Measurements from ENCODE around the gene APBA2. TPM values are rescaled to one million over a fixed set of nuclear protein-coding genes. Genes with fewer than 3 reads are reported as not detected.
A peak's percentile ranks its signal among the peaks of the same experiment; 100 is the strongest.

APBA2 gene
- total and polyA plus RNA-seq, 10 donors: 5.8 to 33.8 (median 18.3) TPM

DNA sequence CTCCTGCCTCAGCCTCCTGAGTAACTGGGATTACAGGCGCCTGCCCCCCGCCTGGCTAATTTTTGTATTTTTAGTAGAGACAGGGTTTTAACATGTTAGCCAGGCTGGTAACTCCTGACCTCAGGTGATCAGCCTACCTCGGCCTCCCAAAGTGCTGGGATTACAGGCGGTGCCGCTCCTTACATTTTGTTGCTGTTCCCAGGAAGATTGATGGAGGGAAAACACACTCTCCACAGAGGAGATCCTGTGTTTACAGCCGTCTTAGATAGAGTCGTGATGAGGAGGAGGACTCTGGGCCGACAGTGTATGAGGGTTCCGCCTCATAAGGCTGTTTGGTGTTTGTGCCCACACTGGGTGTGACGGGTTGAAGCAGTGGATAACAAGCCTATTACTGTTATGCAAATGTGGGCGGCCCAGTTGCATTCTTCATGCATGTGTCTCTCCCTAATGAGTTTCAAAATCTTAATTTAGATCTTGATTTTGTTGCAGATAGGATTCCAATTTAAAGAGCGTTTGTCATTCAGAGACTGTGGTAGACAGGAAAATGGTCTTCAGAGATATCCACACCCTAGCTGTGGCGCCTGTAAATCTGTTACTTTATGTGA, 60.0 kb downstream of the APBA2 start:
- peak; percentile 36 for DNase-seq
- Histone ChIP-seq H3K27me3 (replicated peaks in 1 of 7) (peaks cover 0 to 6% (median 0%) of the 10 kb centered on the region in 7 donors), H3K9me3 (no peaks in the 10 kb centered on the region), H3K27ac (peak overlapping the region in 2 of 8 donors; percentile 42 to 74), H3K4me1 (peaks cover 0 to 60% (median 5%) of the 10 kb centered on the region in 6 donors), H3K36me3 (no peaks in the 10 kb centered on the region), H3K4me3 (no peak overlapping the region)
- TF ChIP-seq POLR2AphosphoS5 (IDR thresholded peaks at IDR 0.05): no peak
- TF ChIP-seq, protein P1, sequence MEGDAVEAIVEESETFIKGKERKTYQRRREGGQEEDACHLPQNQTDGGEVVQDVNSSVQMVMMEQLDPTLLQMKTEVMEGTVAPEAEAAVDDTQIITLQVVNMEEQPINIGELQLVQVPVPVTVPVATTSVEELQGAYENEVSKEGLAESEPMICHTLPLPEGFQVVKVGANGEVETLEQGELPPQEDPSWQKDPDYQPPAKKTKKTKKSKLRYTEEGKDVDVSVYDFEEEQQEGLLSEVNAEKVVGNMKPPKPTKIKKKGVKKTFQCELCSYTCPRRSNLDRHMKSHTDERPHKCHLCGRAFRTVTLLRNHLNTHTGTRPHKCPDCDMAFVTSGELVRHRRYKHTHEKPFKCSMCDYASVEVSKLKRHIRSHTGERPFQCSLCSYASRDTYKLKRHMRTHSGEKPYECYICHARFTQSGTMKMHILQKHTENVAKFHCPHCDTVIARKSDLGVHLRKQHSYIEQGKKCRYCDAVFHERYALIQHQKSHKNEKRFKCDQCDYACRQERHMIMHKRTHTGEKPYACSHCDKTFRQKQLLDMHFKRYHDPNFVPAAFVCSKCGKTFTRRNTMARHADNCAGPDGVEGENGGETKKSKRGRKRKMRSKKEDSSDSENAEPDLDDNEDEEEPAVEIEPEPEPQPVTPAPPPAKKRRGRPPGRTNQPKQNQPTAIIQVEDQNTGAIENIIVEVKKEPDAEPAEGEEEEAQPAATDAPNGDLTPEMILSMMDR (IDR thresholded peaks at IDR 0.05 in 8 of 11, conservative IDR thresholded peaks at IDR 0.05 in 3 of 11): no peak
- no peak for TF ChIP-seq POLR2A (IDR thresholded peaks at IDR 0.05)
- intact Hi-C loops (cut with DNase I; ENCODE audit: low total_unique reads): no loop called here
- WGBS, 5 donors: 88 to 93% (median 90%) methylated on average over 13 of the region's 13 CpGs

DNA sequence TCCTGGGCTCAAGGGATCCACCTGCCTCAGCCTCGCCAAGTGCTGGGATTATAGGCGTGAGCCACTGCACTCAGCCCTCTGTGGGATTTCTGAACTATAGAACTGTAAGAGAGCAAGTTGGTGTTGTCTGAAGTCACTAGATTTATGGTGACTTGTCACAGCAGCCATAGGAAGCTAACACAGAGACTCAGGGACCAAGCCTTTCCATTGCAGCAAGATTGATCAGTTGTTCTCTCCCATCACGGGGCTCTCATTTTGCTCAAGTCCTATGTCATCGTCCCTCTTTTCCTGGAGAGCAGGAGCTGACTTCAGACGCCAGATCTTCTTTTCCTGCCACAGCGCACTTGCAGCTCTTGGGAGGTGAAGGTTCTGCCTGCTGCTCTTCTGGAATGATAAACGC, 61.0 kb downstream of the APBA2 start:
- no peak for TF ChIP-seq POLR2A (IDR thresholded peaks at IDR 0.05)
- TF ChIP-seq, protein P1 (IDR thresholded peaks at IDR 0.05 in 8 of 11, conservative IDR thresholded peaks at IDR 0.05 in 3 of 11): no peak
- TF ChIP-seq POLR2AphosphoS5 (IDR thresholded peaks at IDR 0.05): no peak
- Histone ChIP-seq H3K4me1 (peaks cover 0 to 49% (median 5%) of the 10 kb centered on the region in 6 donors), H3K27me3 (replicated peaks in 1 of 7) (peaks cover 0 to 6% (median 0%) of the 10 kb centered on the region in 7 donors), H3K27ac (peak overlapping the region in 3 of 8 donors; percentile 55 to 80 (median 74)), H3K9me3 (no peaks in the 10 kb centered on the region), H3K36me3 (no peaks in the 10 kb centered on the region), H3K4me3 (no peak overlapping the region)
- no peak for DNase-seq
- intact Hi-C loops (cut with DNase I; ENCODE audit: low total_unique reads): no loop called here
- 91 to 96% (median 93%) methylated on average over 7 of the region's 7 CpGs for WGBS, 5 donors

DNA sequence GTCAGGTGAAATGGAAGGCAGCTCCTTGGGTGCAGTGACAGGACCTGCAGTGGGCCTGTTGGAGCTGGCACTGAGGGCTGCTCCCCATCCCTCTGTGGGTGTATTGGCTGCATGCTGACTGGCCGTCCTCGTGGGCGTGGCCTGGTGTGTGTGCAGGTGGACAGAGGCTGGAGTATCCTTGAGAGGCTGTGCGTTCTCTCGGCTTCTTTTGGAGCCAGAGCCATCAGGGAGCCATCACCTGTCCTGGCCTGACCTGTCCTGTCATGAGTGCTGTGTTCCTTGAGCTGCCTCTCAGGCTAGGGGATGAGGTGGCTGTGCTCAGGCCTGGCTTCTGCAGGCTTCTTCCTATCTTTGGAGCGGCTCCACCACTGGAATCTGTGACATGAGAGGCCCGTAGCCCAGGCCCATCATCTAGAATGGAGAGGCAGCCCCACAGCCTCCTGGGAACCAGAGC, 61.5 kb downstream of the APBA2 start:
- no peaks in the 10 kb centered on the region for H3K9me3 ChIP-seq
- intact Hi-C loops (cut with DNase I; ENCODE audit: low total_unique reads): no loop called here
- peak overlapping the region in 3 of 8 donors; percentile 55 to 80 (median 74) for H3K27ac ChIP-seq
- H3K36me3 ChIP-seq: no peaks in the 10 kb centered on the region
- TF ChIP-seq, protein P1 (IDR thresholded peaks at IDR 0.05 in 8 of 11, conservative IDR thresholded peaks at IDR 0.05 in 3 of 11): no peak
- no peak for TF ChIP-seq POLR2AphosphoS5 (IDR thresholded peaks at IDR 0.05)
- TF ChIP-seq POLR2A (IDR thresholded peaks at IDR 0.05): no peak
- no peak overlapping the region for H3K4me3 ChIP-seq
- peaks cover 0 to 46% (median 5%) of the 10 kb centered on the region in 6 donors for H3K4me1 ChIP-seq
- peak; percentile 65 for DNase-seq
- H3K27me3 ChIP-seq (replicated peaks in 1 of 7): peaks cover 0 to 6% (median 0%) of the 10 kb centered on the region in 7 donors
- 91 to 100% (median 97%) methylated on average over 1 to 7 of the region's 7 CpGs for WGBS, 5 donors

DNA sequence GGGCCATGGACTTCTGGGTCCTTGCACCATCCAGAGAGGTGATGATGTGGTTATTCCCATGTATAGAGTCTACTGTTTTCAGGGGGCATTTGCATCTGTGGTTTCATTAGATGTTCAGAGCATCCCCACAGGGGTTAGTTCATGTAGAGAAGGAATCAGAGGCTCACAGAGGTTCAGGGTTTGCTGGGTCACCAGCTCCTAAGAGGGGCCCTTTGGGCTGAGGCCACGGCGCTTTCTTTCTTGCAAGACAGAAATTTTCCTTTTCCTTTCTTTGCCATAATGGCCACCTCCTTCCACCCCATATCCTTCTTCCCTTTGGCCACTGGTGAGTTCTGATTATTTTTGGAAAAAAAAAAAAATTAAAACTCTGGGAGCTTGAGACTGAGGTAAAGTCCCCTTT, 62.3 kb downstream of the APBA2 start:
- intact Hi-C loops (cut with DNase I; ENCODE audit: low total_unique reads): no loop called here
- peak; percentile 18 for DNase-seq
- WGBS, 5 donors: 73 to 91% (median 90%) methylated on average over 2 of the region's 2 CpGs

More for the DNA sequence above, 62.3 kb downstream of the APBA2 start:
- no peak overlapping the region for H3K4me3 ChIP-seq
- peak overlapping the region in 5 of 8 donors; percentile 25 to 80 (median 55) for H3K27ac ChIP-seq
- no peaks in the 10 kb centered on the region for H3K36me3 ChIP-seq
- TF ChIP-seq POLR2A (IDR thresholded peaks at IDR 0.05): no peak
- TF ChIP-seq, protein P1 (IDR thresholded peaks at IDR 0.05 in 8 of 11, conservative IDR thresholded peaks at IDR 0.05 in 3 of 11): no peak
- no peak for TF ChIP-seq POLR2AphosphoS5 (IDR thresholded peaks at IDR 0.05)
- peaks cover 0 to 38% (median 2%) of the 10 kb centered on the region in 6 donors for H3K4me1 ChIP-seq
- H3K9me3 ChIP-seq: no peaks in the 10 kb centered on the region
- peaks cover 0 to 6% (median 0%) of the 10 kb centered on the region in 7 donors for H3K27me3 ChIP-seq (replicated peaks in 1 of 7)
